ENCODE results near the gene MYPOP.

DNA sequence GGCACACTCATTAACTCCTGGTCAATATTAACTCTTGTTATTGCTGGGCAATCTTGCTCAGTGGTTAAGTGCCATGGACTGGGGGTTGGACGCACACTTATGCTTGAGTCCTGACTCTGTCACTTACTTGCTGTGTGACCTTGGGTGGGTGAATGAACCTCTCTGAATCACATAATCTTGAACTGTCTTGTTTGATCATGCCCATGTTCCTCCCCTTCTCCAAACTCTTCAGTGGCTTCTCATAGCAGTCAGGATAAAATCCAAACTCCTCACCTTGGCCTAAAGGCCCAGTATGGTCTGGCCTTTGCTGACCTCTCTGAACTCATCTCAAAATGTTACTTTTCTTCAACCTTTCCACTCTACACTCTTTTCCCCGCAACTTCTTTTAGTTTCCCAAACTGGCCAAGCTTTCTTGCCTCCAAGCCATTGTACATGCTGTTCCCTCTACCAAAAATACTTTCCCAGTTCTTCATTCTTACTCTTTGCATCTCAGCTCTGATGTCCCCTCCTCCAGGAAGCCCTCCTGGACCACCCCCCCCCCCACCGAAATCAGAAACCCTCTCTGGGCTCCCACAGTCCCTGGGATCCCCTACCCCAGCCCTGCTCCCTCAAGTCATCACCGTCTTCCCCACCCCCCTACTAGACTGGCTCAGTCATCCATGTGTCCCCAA lies 2.4 kb downstream of the MYPOP start:
- TF ChIP-seq, protein P1, sequence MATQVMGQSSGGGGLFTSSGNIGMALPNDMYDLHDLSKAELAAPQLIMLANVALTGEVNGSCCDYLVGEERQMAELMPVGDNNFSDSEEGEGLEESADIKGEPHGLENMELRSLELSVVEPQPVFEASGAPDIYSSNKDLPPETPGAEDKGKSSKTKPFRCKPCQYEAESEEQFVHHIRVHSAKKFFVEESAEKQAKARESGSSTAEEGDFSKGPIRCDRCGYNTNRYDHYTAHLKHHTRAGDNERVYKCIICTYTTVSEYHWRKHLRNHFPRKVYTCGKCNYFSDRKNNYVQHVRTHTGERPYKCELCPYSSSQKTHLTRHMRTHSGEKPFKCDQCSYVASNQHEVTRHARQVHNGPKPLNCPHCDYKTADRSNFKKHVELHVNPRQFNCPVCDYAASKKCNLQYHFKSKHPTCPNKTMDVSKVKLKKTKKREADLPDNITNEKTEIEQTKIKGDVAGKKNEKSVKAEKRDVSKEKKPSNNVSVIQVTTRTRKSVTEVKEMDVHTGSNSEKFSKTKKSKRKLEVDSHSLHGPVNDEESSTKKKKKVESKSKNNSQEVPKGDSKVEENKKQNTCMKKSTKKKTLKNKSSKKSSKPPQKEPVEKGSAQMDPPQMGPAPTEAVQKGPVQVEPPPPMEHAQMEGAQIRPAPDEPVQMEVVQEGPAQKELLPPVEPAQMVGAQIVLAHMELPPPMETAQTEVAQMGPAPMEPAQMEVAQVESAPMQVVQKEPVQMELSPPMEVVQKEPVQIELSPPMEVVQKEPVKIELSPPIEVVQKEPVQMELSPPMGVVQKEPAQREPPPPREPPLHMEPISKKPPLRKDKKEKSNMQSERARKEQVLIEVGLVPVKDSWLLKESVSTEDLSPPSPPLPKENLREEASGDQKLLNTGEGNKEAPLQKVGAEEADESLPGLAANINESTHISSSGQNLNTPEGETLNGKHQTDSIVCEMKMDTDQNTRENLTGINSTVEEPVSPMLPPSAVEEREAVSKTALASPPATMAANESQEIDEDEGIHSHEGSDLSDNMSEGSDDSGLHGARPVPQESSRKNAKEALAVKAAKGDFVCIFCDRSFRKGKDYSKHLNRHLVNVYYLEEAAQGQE (IDR thresholded peaks at IDR 0.05; ENCODE audit: insufficient read depth in 1 of 2, low read depth in 2 of 2, low read length in 1 of 2) = no peak
- TF ChIP-seq, protein P2, sequence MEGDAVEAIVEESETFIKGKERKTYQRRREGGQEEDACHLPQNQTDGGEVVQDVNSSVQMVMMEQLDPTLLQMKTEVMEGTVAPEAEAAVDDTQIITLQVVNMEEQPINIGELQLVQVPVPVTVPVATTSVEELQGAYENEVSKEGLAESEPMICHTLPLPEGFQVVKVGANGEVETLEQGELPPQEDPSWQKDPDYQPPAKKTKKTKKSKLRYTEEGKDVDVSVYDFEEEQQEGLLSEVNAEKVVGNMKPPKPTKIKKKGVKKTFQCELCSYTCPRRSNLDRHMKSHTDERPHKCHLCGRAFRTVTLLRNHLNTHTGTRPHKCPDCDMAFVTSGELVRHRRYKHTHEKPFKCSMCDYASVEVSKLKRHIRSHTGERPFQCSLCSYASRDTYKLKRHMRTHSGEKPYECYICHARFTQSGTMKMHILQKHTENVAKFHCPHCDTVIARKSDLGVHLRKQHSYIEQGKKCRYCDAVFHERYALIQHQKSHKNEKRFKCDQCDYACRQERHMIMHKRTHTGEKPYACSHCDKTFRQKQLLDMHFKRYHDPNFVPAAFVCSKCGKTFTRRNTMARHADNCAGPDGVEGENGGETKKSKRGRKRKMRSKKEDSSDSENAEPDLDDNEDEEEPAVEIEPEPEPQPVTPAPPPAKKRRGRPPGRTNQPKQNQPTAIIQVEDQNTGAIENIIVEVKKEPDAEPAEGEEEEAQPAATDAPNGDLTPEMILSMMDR (IDR thresholded peaks at IDR 0.05) = no peak

Data from Panc1 (cell line).